ENCODE measurements around the gene ASCL2.

- TF ChIP-seq GATA2 (IDR thresholded peaks at IDR 0.05; ENCODE audit: low read depth, low read length) (no peak), GATA3 (IDR thresholded peaks at IDR 0.05; ENCODE audit: low read depth, low read length) (no peak)
Measured at GRCh38 chr11:2289859-2290258, 19.5 kb upstream of the ASCL2 start.

All from SH-SY5Y (cell line).